OCI-LY1 (cell line): ENCODE measurements around the gene OFD1.

Source experiments
- EZH2 ChIP-seq: fragments of 200-600 bp; sonication (generic), shearing (Covaris generic); IDR thresholded peaks from 2 replicates; pipeline ENCODE4 v1.8.0; 2017; ENCODE audit warnings: borderline replicate concordance, mixed run types, mild to moderate bottlenecking, antibody characterized with exemption, low read length, moderate library complexity, mixed read lengths
- TF ChIP-seq, protein P1 (sequence below): fragments of 200-600 bp; sonication (generic), shearing (Covaris generic); IDR thresholded peaks from 2 replicates; pipeline ENCODE4 v1.5.1; 2017; ENCODE audit warnings: mild to moderate bottlenecking, antibody characterized with exemption, low read length, moderate library complexity, mixed read lengths

DNA sequence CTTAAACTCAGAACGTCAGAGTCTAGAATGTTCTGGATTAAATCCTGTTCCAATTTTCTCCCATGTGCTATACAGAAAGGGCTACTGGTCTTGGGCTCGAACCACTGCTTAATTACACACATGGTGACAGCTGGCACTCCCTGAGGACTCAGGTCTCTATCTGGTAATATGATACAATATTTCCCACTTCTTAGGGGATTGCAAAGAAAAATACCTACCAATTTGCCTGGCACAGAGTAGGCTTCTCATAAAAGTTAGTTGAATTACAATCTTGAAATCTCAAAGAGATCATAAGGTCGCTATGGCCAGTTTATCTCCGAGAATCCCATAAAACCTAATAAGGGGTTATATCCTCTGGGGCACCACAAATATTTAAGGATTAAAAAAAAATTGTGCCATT, 73.7 kb downstream of the OFD1 start:
- TF ChIP-seq, protein P1, sequence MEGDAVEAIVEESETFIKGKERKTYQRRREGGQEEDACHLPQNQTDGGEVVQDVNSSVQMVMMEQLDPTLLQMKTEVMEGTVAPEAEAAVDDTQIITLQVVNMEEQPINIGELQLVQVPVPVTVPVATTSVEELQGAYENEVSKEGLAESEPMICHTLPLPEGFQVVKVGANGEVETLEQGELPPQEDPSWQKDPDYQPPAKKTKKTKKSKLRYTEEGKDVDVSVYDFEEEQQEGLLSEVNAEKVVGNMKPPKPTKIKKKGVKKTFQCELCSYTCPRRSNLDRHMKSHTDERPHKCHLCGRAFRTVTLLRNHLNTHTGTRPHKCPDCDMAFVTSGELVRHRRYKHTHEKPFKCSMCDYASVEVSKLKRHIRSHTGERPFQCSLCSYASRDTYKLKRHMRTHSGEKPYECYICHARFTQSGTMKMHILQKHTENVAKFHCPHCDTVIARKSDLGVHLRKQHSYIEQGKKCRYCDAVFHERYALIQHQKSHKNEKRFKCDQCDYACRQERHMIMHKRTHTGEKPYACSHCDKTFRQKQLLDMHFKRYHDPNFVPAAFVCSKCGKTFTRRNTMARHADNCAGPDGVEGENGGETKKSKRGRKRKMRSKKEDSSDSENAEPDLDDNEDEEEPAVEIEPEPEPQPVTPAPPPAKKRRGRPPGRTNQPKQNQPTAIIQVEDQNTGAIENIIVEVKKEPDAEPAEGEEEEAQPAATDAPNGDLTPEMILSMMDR, result no peak
- TF ChIP-seq EZH2, result no peak
